GM10266 (cell line): ENCODE measurements around the gene RUNX1.

Experiments
- DNase-seq: peaks from one replicate; pipeline ENCODE4 v3.0.0; 2012; ENCODE audit errors: extremely low spot score
- TF ChIP-seq, protein P1 (sequence below): IDR thresholded peaks from 2 replicates; pipeline ENCODE4 v1.5.1; 2012; ENCODE audit warnings: mild to moderate bottlenecking, low read depth; ENCODE audit not compliant: control insufficient read depth, insufficient read depth; ENCODE audit errors: missing control alignments

Gene RUNX1

DNA sequence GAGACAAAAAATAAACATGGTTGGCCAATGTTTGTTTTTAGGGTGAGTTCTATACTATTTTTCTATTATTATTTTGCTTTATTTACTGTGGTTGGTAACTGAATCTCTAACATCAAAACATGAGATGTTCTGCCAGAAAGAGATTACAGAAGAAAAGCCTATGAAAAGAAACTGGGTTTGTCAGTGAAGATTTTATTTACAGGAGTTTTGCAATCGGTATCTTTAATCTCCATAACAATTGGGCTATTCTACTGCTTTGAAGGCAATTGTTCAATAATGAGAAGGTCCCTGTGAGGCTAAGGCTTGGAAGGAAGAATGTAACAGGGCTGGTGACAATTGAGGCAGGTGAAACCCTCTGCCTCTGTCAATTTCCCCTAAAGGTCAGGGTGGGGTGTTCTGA lies 224.8 kb downstream of the RUNX1 start:
- TF ChIP-seq, protein P1, sequence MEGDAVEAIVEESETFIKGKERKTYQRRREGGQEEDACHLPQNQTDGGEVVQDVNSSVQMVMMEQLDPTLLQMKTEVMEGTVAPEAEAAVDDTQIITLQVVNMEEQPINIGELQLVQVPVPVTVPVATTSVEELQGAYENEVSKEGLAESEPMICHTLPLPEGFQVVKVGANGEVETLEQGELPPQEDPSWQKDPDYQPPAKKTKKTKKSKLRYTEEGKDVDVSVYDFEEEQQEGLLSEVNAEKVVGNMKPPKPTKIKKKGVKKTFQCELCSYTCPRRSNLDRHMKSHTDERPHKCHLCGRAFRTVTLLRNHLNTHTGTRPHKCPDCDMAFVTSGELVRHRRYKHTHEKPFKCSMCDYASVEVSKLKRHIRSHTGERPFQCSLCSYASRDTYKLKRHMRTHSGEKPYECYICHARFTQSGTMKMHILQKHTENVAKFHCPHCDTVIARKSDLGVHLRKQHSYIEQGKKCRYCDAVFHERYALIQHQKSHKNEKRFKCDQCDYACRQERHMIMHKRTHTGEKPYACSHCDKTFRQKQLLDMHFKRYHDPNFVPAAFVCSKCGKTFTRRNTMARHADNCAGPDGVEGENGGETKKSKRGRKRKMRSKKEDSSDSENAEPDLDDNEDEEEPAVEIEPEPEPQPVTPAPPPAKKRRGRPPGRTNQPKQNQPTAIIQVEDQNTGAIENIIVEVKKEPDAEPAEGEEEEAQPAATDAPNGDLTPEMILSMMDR: no peak
- no peak for DNase-seq

DNA sequence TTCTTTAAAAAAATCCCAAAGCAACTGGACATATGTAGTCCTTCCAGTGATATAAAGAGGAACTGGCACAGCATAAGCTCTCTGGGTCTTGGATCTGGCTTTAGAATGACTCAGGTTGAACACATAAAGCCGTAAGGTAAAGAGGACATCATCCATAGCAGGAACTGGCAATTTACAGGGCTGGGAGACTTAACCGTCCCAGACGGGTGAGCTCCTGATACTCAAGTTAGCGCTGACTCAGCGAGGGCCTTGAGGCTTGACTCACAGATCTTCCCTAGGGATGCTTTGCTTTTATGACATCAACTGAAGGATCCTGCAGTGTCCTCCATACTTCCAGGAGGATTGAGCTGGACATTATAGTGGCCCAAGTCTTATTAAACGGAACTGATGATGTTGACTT lies 226.2 kb downstream of the RUNX1 start:
- no peak for DNase-seq
- TF ChIP-seq, protein P1: no peak

DNA sequence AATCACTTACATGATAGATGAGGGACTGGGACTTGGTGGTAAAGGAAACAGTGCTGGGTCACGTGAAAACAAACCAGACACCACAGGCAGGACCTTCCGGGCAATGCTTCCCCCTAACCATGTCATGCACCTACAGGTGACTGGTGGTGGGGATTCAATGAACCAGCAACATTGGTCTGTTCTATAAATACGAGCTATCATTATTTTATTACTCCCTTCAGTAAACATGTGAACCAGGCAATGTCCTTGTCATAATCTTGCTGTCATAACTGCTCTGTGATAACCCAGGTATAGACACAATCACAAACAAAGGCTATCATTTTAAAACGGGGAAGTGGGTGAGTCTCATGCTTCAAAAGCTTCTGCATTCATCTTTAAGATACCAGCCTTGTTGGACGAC lies 226.9 kb downstream of the RUNX1 start:
- TF ChIP-seq, protein P1: no peak
- DNase-seq: no peak

DNA sequence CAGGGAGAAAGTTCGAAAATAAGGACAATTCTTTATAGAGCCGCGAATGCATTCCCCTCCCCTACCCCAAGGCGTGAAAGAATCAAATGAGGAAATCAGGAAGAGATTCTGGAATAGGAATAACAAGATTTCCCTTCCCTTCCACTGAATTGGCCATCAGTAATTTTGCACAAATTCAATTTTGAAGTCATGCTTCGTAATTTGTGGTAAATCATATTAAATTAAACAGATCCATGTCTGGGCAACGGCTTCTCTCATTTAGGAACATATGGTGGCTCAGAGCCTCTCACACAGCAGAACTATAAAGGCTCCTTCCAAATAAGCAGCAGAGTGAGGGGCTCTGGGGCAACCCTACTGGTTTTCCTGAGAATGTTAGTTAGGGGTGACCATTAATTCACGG lies 227.4 kb downstream of the RUNX1 start:
- no peak for DNase-seq
- TF ChIP-seq, protein P1: no peak

DNA sequence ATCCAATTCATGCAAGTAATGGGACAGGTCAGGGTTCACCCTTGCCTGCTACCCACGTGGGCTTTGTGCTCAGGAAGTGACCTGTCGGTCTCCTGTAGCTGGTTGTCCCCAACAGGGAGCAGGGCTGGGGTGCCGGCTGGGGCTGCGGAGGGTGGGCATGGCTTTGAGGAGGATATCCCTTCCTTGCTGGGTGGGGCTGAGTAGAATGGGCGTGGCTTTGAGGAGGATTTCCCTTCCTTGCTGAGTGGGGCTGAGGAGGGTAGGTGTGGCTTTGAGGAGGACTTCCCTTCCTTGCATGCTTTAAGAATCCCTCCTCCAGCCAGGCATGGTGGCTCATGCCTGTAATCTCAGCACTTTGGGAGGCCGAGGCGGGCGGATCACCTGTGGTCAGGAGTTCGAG lies 229.1 kb downstream of the RUNX1 start:
- no peak for DNase-seq
- TF ChIP-seq, protein P1: no peak

DNA sequence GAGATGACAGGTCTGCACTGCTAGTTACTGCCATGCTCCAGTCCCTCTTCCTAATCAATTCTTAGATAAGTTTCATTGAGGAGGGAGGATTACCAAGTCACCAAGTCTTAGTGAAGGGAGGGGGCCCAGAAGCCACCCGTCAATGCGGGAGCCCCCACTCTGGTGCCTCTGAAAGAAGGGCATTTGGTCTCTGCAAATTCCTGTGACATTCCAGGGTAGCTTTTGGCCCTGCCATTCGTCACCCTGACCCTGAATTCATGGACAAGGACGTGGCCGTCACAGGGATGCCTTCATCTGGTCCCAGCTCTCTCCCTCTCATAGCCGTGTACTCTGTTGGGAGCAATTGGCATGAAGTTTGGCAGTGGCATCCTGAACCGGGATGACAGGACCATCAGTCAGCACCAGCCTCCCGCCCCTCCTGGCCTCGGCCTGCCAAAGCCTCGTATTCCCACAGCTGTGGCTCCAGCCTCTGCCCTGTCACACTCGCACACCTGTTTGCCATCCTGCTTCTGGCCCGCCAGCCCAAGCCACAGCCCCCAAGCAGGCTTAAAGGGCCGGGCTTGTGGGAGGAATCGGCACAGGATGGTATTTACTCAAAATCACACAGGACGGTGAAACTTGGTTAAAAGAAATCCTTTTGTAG lies 229.6 kb downstream of the RUNX1 start:
- DNase-seq: no peak
- TF ChIP-seq, protein P1: no peak

DNA sequence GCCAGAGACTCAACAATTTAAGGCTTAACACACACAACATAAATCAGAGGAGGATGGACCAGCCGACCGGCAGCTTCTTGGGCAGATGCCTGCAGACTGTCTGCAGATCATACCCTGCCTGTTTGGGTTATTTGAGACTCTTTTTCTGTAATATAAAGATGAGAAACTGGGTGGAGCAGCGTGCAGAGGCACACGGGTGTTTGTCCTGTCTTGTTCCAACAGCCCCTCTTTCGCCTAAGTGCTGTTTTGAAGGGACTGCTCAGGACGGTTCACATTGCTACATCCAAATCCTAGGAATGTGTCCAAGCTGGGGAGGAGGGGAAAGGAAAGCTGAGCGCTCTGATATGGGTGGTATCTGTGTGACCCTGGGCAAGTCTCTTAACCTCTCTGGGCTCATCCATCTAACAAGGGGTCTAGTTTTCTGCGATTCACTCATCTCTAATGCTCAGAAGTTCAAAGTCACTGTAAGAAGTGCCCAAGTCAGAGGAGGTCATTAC lies 230.4 kb downstream of the RUNX1 start:
- TF ChIP-seq, protein P1: no peak
- DNase-seq: no peak
